Gastrocnemius medialis (tissue), 4 donors: ENCODE measurements around the gene CHCT1.

Experiments used
- POLR2A ChIP-seq, 2 donors: fragments of 450-650 bp; IDR thresholded peaks; one replicate each; pipeline ENCODE4 v1.6.1; 2017; ENCODE audit warnings: antibody characterized with exemption in 2 of 2, mild to moderate bottlenecking in 2 of 2, moderate library complexity in 2 of 2
- TF ChIP-seq, protein P1 (sequence below), 5 experiments: fragments of 450-650 bp in 3 of 5; fragments of 200-600 bp in 2 of 5; sonication (generic) in 2 of 5; IDR thresholded peaks in 4 of 5; conservative IDR thresholded peaks in 1 of 5; 1 replicate in 4 of 5; 2 replicates in 1 of 5; pipeline ENCODE4 v1.5.1; 2016 to 2019; ENCODE audit warnings: antibody characterized with exemption in 5 of 5, mild to moderate bottlenecking in 3 of 5, moderate library complexity in 3 of 5

GRCh38 chr17:60392845-60393702, 29.2 kb upstream of the CHCT1 start:
- no peak for TF ChIP-seq POLR2A (IDR thresholded peaks at IDR 0.05)
- TF ChIP-seq, protein P1, sequence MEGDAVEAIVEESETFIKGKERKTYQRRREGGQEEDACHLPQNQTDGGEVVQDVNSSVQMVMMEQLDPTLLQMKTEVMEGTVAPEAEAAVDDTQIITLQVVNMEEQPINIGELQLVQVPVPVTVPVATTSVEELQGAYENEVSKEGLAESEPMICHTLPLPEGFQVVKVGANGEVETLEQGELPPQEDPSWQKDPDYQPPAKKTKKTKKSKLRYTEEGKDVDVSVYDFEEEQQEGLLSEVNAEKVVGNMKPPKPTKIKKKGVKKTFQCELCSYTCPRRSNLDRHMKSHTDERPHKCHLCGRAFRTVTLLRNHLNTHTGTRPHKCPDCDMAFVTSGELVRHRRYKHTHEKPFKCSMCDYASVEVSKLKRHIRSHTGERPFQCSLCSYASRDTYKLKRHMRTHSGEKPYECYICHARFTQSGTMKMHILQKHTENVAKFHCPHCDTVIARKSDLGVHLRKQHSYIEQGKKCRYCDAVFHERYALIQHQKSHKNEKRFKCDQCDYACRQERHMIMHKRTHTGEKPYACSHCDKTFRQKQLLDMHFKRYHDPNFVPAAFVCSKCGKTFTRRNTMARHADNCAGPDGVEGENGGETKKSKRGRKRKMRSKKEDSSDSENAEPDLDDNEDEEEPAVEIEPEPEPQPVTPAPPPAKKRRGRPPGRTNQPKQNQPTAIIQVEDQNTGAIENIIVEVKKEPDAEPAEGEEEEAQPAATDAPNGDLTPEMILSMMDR (IDR thresholded peaks at IDR 0.05 in 4 of 5, conservative IDR thresholded peaks at IDR 0.05 in 1 of 5) = no peak
